H1 (cell line): Measurements from ENCODE around the gene SNAP47. TPM values are rescaled to one million over a fixed set of nuclear protein-coding genes. Genes with fewer than 3 reads are reported as not detected.
A peak's percentile ranks its signal among the peaks of the same experiment; 100 is the strongest.

Source experiments
- CTCF ChIA-PET: fragments of 300-600 bp; sonication (Branson Sonifier 250); formaldehyde crosslinking; loops from one replicate; lab custom pipeline; 2021; ENCODE audit not compliant: partially characterized antibody; lab: Charles Lee
- POLR2A ChIA-PET: fragments of 300-600 bp; sonication (Branson Sonifier 250); formaldehyde crosslinking; loops from one replicate; lab custom pipeline; 2021; ENCODE audit warnings: inconsistent platforms; ENCODE audit not compliant: partially characterized antibody; lab: Charles Lee
- DNase-seq, 2 experiments: peaks; one replicate each; pipeline versions ENCODE4 v3.0.0 to v3.0.0-alpha.2; 2010 to 2022; ENCODE audit warnings: low spot score in 2 of 2, low read depth in 1 of 2, mixed read lengths in 1 of 2
- FAIRE-seq: peaks from 2 replicates; lab custom pipeline; 2011; peaks lifted over from hg19 to GRCh38; lab: Jason Lieb, UNC
- H2AFZ ChIP-seq: 2 replicates; pipeline ENCODE4 v1.8.1; 2012; ENCODE audit warnings: low read length, inconsistent platforms
- H2AK5ac ChIP-seq: 2 replicates; pipeline ENCODE4 v1.6.1; 2013; ENCODE audit warnings: low read depth, low read length
- H2BK120ac ChIP-seq: replicated peaks from 2 replicates; pipeline ENCODE3; 2013; ENCODE audit warnings: low read depth, low read length, inconsistent platforms
- H2BK12ac ChIP-seq: 2 replicates; pipeline ENCODE4 v1.6.1; 2013; ENCODE audit warnings: low read depth, low read length
- H2BK15ac ChIP-seq: 2 replicates; pipeline ENCODE4 v1.6.1; 2013; ENCODE audit warnings: low read length
- H2BK20ac ChIP-seq: 2 replicates; pipeline ENCODE4 v1.6.1; 2013; ENCODE audit warnings: low read length
- H2BK5ac ChIP-seq: 2 replicates; pipeline ENCODE4 v1.6.1; 2013; ENCODE audit warnings: low read depth, low read length
- H3K14ac ChIP-seq: 2 replicates; pipeline ENCODE4 v1.6.1; 2013; ENCODE audit warnings: inconsistent platforms; ENCODE audit not compliant: insufficient read length
- H3K18ac ChIP-seq: 2 replicates; pipeline ENCODE4 v1.6.1; 2013; ENCODE audit warnings: low read length; ENCODE audit errors: extremely low read depth
- H3K23ac ChIP-seq: 2 replicates; pipeline ENCODE4 v1.6.1; 2013; ENCODE audit warnings: inconsistent platforms; ENCODE audit not compliant: insufficient read length
- H3K23me2 ChIP-seq: 2 replicates; pipeline ENCODE4 v1.6.1; 2013; ENCODE audit warnings: low read depth, low read length
- H3K27ac ChIP-seq: 2 replicates; pipeline ENCODE4 v1.6.1; 2011; ENCODE audit warnings: low read depth, low read length, inconsistent platforms
- H3K27me3 ChIP-seq, 4 experiments: replicated peaks in 1 of 4; 1 replicate in 1 of 4; 2 replicates in 3 of 4; pipeline versions ENCODE4 v1.6.1 to v1.8.1; 2011 to 2013; ENCODE audit warnings: low read length in 3 of 4, mild to moderate bottlenecking in 3 of 4, inconsistent platforms in 2 of 4, mixed read lengths in 2 of 4, moderate library complexity in 1 of 4; ENCODE audit not compliant: control insufficient read depth in 3 of 4, insufficient read depth in 3 of 4; ENCODE audit errors: extremely low read depth in 1 of 4
- H3K36me3 ChIP-seq, 4 experiments: 2 replicates each; pipeline versions ENCODE4 v1.6.1 to v1.8.1; 2011 to 2013; ENCODE audit warnings: mild to moderate bottlenecking in 4 of 4, low read length in 3 of 4, moderate library complexity in 2 of 4, control low read depth in 1 of 4, inconsistent platforms in 1 of 4; ENCODE audit not compliant: insufficient read depth in 4 of 4, control insufficient read depth in 2 of 4
- H3K4ac ChIP-seq: replicated peaks from 2 replicates; pipeline ENCODE3; 2013; ENCODE audit warnings: low read length, low read depth, mixed read lengths, inconsistent platforms; ENCODE audit not compliant: insufficient read length
- H3K4me1 ChIP-seq, 4 experiments: replicated peaks in 1 of 4; 1 replicate in 1 of 4; 2 replicates in 3 of 4; pipeline versions ENCODE4 v1.6.1 to v1.8.1; 2011 to 2013; ENCODE audit warnings: low read length in 3 of 4, inconsistent platforms in 2 of 4, mixed read lengths in 1 of 4; ENCODE audit not compliant: insufficient read depth in 4 of 4, control insufficient read depth in 3 of 4
- H3K4me2 ChIP-seq, 2 experiments: 2 replicates each; pipeline versions ENCODE4 v1.6.1 to v1.8.1; 2011 to 2013; ENCODE audit warnings: low read depth in 2 of 2, low read length in 2 of 2, control low read depth in 1 of 2, inconsistent platforms in 1 of 2, mild to moderate bottlenecking in 1 of 2; ENCODE audit not compliant: insufficient read depth in 1 of 2
- H3K4me3 ChIP-seq, 4 experiments: fragments of 200-600, 300-600 bp in 1 of 4; sonication (generic), shearing (Covaris generic), sonication (Bioruptor Twin) in 1 of 4; 2 replicates each; pipeline versions ENCODE4 v1.5.1 to v1.8.1; 2011 to 2016; ENCODE audit warnings: low read length in 4 of 4, low read depth in 3 of 4, control low read depth in 2 of 4, inconsistent platforms in 2 of 4, mild to moderate bottlenecking in 2 of 4, mixed read lengths in 1 of 4, moderate library complexity in 1 of 4; ENCODE audit not compliant: insufficient read depth in 2 of 4; ENCODE audit errors: extremely low read depth in 1 of 4
- H3K56ac ChIP-seq: replicated peaks from 2 replicates; pipeline ENCODE3; 2013; ENCODE audit warnings: low read depth, mild to moderate bottlenecking, mixed read lengths, low read length, inconsistent platforms; ENCODE audit not compliant: insufficient read length
- H3K79me1 ChIP-seq: 2 replicates; pipeline ENCODE4 v1.6.1; 2013; ENCODE audit warnings: low read depth, low read length, control low read depth
- H3K79me2 ChIP-seq, 2 experiments: 2 replicates each; pipeline versions ENCODE4 v1.6.1 to v1.8.1; 2012 to 2013; ENCODE audit warnings: low read length in 2 of 2, mild to moderate bottlenecking in 2 of 2, inconsistent platforms in 1 of 2; ENCODE audit not compliant: insufficient read depth in 2 of 2, control insufficient read depth in 1 of 2
- H3K9ac ChIP-seq, 4 experiments: replicated peaks in 1 of 4; 1 replicate in 1 of 4; 2 replicates in 3 of 4; pipeline versions ENCODE4 v1.6.1 to v1.8.1; 2011 to 2013; ENCODE audit warnings: low read depth in 3 of 4, low read length in 3 of 4, control low read depth in 2 of 4, mild to moderate bottlenecking in 2 of 4, moderate library complexity in 2 of 4, inconsistent platforms in 1 of 4; ENCODE audit errors: extremely low read depth in 1 of 4
- H3K9me3 ChIP-seq, 2 experiments: 2 replicates each; pipeline versions ENCODE4 v1.6.1 to v1.8.1; 2012 to 2013; ENCODE audit warnings: mild to moderate bottlenecking in 2 of 2, moderate library complexity in 2 of 2, control low read depth in 1 of 2, inconsistent platforms in 1 of 2, low read depth in 1 of 2, low read length in 1 of 2, mixed read lengths in 1 of 2; ENCODE audit not compliant: insufficient read depth in 2 of 2
- H4K20me1 ChIP-seq, 2 experiments: replicated peaks in 1 of 2; 2 replicates each; pipeline versions ENCODE3 to v1.8.1; 2011 to 2013; ENCODE audit warnings: inconsistent platforms in 2 of 2, low read length in 2 of 2, mild to moderate bottlenecking in 1 of 2; ENCODE audit not compliant: insufficient read depth in 2 of 2, control insufficient read depth in 1 of 2
- H4K5ac ChIP-seq: 2 replicates; pipeline ENCODE4 v1.6.1; 2013; ENCODE audit warnings: low read length, low read depth, mixed read lengths, inconsistent platforms; ENCODE audit not compliant: insufficient read length
- H4K8ac ChIP-seq: 2 replicates; pipeline ENCODE4 v1.8.0; 2013; ENCODE audit warnings: mild to moderate bottlenecking, moderate library complexity, low read length, inconsistent platforms; ENCODE audit not compliant: insufficient read depth; ENCODE audit errors: extremely low read depth
- H4K91ac ChIP-seq: replicated peaks from 2 replicates; pipeline ENCODE3; 2013; ENCODE audit warnings: low read length, mixed read lengths, inconsistent platforms; ENCODE audit not compliant: insufficient read length
- ATF2 ChIP-seq: IDR thresholded peaks from 2 replicates; pipeline ENCODE4 v1.6.1; 2012; ENCODE audit warnings: low read length, inconsistent platforms
- BACH1 ChIP-seq: IDR thresholded peaks from 2 replicates; pipeline ENCODE4 v1.6.1; 2012; ENCODE audit warnings: low read length, improper control_type of control experiment
- EGR1 ChIP-seq: IDR thresholded peaks from 2 replicates; pipeline ENCODE4 v1.6.1; 2011; ENCODE audit warnings: low read depth, low read length, borderline replicate concordance
- FOSL1 ChIP-seq: IDR thresholded peaks from 2 replicates; pipeline ENCODE4 v1.6.1; 2011; ENCODE audit warnings: mild to moderate bottlenecking, low read depth, low read length, moderate library complexity; ENCODE audit not compliant: insufficient read depth
- GABPA ChIP-seq: IDR thresholded peaks from 2 replicates; pipeline ENCODE4 v1.6.1; 2011; ENCODE audit warnings: mild to moderate bottlenecking, low read length, moderate library complexity, borderline replicate concordance; ENCODE audit not compliant: insufficient read depth
- POLR2A ChIP-seq, 2 experiments: IDR thresholded peaks; 1 replicate in 1 of 2; 2 replicates in 1 of 2; pipeline ENCODE4 v1.6.1; 2011; ENCODE audit warnings: low read depth in 2 of 2, low read length in 2 of 2, mild to moderate bottlenecking in 2 of 2; ENCODE audit errors: control extremely low read depth in 1 of 2
- WGBS, 2 experiments: shearing (Covaris generic) in 1 of 2; methylation state at CpG; one replicate each; pipeline versions ENCODE4 v1.1.6 to v1.1.7; 2013 to 2015; ENCODE audit warnings: low lambda C conversion rate in 2 of 2, mixed read lengths in 2 of 2, inconsistent platforms in 1 of 2, low coverage in 1 of 2, missing lambda C conversion rate in 1 of 2; ENCODE audit not compliant: insufficient replicate concordance in 2 of 2, insufficient coverage in 1 of 2, insufficient read length in 1 of 2; ENCODE audit errors: extremely low coverage in 1 of 2, missing lambda C conversion rate in 1 of 2; 5-methylcytosine and 5-hydroxymethylcytosine counted together
- polyA plus RNA-seq, 7 experiments: library from polyadenylated mRNA; depleted of rRNA in 3 of 7; stranded (reverse) in 5 of 7; unstranded in 2 of 7; fragments of >200 nt in 5 of 7; fragments of 200-250 nt in 2 of 7; gene quantifications; 1 replicate in 5 of 7; 2 replicates in 1 of 7; 4 replicates in 1 of 7; pipeline versions ENCODE4 v1.2.1 to v1.2.3, GENCODE V29; 2011 to 2013; ENCODE audit warnings: missing spikeins in 2 of 7, mixed read lengths in 2 of 7
- total RNA-seq: library from RNA; stranded (reverse); fragmentation: NEBNext Ultra II Directional; extraction: Animal tissue kit (Norgen Biotek cat#: 25700); gene quantifications from 2 replicates; pipeline ENCODE4 v1.2.1, GENCODE V29; 2021

Gene SNAP47
- total and polyA plus RNA-seq, 2 of the 8 experiments (the other 6 are each of a cell fraction or from before 2014, with no cell fraction given) = 37.6 to 42.2 TPM

- Histone ChIP-seq H2BK20ac (no peak overlapping the region), H2BK15ac (no peak overlapping the region), H3K4me3 (no peak overlapping the region), H3K18ac (no peak overlapping the region), H2BK120ac (no peak overlapping the region), H2BK12ac (no peak overlapping the region), H3K23ac (no peak overlapping the region), H3K4me1 (peaks cover 0 to 4% (median 0%) of the 10 kb centered on the region in 4 experiments; a peak in 1 of 7 replicates), H3K27me3 (no peaks in the 10 kb centered on the region), H3K56ac (no peak overlapping the region), H3K14ac (no peak overlapping the region), H3K79me2 (peaks cover 6 to 88% of the 10 kb centered on the region in 2 experiments; a peak in 3 of 4 replicates), H3K4me2 (no peak overlapping the region), H3K36me3 (0 out of 8 replicates have a peak, but pooled peaks cover 0 to 2% (median 0%) of the 10 kb centered on the region in 4 experiments), H4K5ac (no peak overlapping the region), H2AK5ac (no peak overlapping the region), H3K9ac (no peak overlapping the region; a peak in 1 of 7 replicates), H2BK5ac (no peak overlapping the region), H4K20me1 (peaks cover 21 to 41% of the 10 kb centered on the region in 2 experiments), H3K23me2 (no peaks in the 10 kb centered on the region), H4K91ac (no peak overlapping the region), H2AFZ (no peak overlapping the region), H3K4ac (no peak overlapping the region), H4K8ac (peak overlapping the region; percentile 17), H3K79me1 (peaks cover 47% of the 10 kb centered on the region), H3K27ac (no peak overlapping the region), H3K9me3 (no peaks in the 10 kb centered on the region)
- ChIA-PET POLR2A (no interaction called here), CTCF (interaction anchor here (0.6 to 2.8 kb wide), 4 partner anchors 8 to 981 kb away, joined by 3 to 9 read pairs (median 4); no protein-coding TSS in a partner anchor)
- TF ChIP-seq ATF2 (no peak), EGR1 (no peak), FOSL1 (no peak), POLR2A (IDR thresholded peaks at IDR 0.05; ENCODE audit: control extremely low read depth in 1 of 2, low read depth in 2 of 2, low read length in 2 of 2) (no peak), BACH1 (no peak), GABPA (no peak)
- DNase-seq = no peak
- 89% methylated on average over 17 of the region's 17 CpGs; no CpG with 5 or more reads in 1 of the 2 experiments for WGBS, 2 experiments
- no peak for FAIRE-seq
These were observed 6.1 kb downstream of the SNAP47 start for GRCh38 chr1:227741166-227741870.
